ENCODE data around the gene CNFN. TPM values are rescaled to one million over a fixed set of nuclear protein-coding genes. Genes with fewer than 3 reads are reported as not detected.
A peak's percentile ranks its signal among the peaks of the same experiment; 100 is the strongest.

Gene CNFN
- total and polyA plus RNA-seq, 8 donors: 2.0 to 395 (median 5.1) TPM; not detected in 4

DNA sequence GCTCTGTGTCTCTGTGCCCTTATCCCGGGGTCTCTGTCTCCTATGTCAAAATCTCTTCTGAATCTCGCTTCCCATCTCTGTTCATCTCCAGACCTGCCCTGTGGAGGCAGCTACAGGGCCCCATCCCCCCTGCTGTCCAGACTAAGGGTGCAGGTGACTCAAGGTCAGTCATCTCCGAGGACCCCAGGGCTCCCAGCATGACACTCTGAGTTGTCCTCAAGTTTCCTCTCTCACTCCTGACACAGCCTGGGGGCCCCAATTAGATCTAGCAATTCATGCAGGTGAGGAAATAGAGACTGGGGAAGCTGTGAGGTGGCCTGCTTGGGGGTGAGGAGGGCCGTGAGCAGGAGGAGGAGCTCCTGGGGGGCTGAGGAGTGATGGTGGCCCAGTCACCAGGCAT is 2.1 kb upstream of the CNFN start:
- Histone ChIP-seq H3K36me3 (no peaks in the 10 kb centered on the region), H3K27me3 (peaks cover 6 to 46% (median 40%) of the 10 kb centered on the region in 3 donors), H3K4me1 (peaks cover 3 to 14% (median 8%) of the 10 kb centered on the region in 4 donors), H3K27ac (no peak overlapping the region), H3K4me3 (no peak overlapping the region), H3K9me3 (no peaks in the 10 kb centered on the region)
- TF ChIP-seq EP300 (IDR thresholded peaks at IDR 0.05) (no peak), POLR2A (IDR thresholded peaks at IDR 0.05) (no peak), POLR2AphosphoS5 (IDR thresholded peaks at IDR 0.05) (no peak)
- TF ChIP-seq, protein P1, sequence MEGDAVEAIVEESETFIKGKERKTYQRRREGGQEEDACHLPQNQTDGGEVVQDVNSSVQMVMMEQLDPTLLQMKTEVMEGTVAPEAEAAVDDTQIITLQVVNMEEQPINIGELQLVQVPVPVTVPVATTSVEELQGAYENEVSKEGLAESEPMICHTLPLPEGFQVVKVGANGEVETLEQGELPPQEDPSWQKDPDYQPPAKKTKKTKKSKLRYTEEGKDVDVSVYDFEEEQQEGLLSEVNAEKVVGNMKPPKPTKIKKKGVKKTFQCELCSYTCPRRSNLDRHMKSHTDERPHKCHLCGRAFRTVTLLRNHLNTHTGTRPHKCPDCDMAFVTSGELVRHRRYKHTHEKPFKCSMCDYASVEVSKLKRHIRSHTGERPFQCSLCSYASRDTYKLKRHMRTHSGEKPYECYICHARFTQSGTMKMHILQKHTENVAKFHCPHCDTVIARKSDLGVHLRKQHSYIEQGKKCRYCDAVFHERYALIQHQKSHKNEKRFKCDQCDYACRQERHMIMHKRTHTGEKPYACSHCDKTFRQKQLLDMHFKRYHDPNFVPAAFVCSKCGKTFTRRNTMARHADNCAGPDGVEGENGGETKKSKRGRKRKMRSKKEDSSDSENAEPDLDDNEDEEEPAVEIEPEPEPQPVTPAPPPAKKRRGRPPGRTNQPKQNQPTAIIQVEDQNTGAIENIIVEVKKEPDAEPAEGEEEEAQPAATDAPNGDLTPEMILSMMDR (IDR thresholded peaks at IDR 0.05): no peak
- intact Hi-C loops (cut with DNase I; ENCODE audit: low total_unique reads): no loop called here
- DNase-seq: no peak
- WGBS, 5 donors: 61 to 76% (median 63%) methylated on average over 4 of the region's 4 CpGs

DNA sequence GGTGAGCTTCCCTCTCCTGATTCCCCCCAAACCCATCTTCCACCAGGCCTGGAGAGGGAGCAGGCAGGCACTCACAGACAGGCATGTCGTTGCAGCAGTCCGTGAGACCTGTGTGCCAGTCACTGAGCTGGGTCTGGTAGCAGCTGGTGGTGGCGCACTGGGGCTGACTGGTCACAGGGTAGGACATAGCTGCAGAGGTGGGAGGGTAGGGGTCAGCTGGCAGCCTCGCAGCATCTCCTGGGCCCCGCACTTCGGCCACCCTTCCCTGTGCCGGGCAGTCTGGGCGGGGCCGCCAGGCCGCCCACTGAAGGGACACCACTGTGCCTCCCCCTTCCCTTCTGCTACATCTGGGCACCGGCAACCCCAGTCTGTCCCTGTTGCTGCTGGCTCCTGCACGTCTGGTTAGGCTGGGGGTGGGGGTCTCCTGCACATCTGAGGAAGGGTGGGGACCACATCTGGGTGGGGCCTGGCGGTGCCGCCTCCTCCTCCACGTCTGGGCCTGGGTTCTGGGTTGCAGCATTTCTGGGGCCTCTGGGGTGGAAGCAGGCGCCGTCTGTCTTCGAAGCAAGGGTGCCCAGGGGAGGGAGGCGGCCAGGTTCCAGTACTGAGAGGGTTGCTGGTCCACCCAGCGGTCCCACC is 1.1 kb downstream of the CNFN start:
- Histone ChIP-seq H3K4me1 (peaks cover 8 to 14% (median 11%) of the 10 kb centered on the region in 4 donors), H3K4me3 (no peak overlapping the region), H3K27ac (no peak overlapping the region), H3K36me3 (no peaks in the 10 kb centered on the region), H3K9me3 (no peaks in the 10 kb centered on the region), H3K27me3 (peaks cover 6 to 74% (median 44%) of the 10 kb centered on the region in 3 donors)
- DNase-seq: no peak
- TF ChIP-seq EP300 (IDR thresholded peaks at IDR 0.05) (no peak), POLR2A (IDR thresholded peaks at IDR 0.05) (no peak), POLR2AphosphoS5 (IDR thresholded peaks at IDR 0.05) (no peak)
- TF ChIP-seq, protein P1 (IDR thresholded peaks at IDR 0.05): no peak
- WGBS, 5 donors: 73 to 89% (median 75%) methylated on average over 10 to 20 of the region's 20 CpGs
- intact Hi-C loops (cut with DNase I; ENCODE audit: low total_unique reads): no loop called here

DNA sequence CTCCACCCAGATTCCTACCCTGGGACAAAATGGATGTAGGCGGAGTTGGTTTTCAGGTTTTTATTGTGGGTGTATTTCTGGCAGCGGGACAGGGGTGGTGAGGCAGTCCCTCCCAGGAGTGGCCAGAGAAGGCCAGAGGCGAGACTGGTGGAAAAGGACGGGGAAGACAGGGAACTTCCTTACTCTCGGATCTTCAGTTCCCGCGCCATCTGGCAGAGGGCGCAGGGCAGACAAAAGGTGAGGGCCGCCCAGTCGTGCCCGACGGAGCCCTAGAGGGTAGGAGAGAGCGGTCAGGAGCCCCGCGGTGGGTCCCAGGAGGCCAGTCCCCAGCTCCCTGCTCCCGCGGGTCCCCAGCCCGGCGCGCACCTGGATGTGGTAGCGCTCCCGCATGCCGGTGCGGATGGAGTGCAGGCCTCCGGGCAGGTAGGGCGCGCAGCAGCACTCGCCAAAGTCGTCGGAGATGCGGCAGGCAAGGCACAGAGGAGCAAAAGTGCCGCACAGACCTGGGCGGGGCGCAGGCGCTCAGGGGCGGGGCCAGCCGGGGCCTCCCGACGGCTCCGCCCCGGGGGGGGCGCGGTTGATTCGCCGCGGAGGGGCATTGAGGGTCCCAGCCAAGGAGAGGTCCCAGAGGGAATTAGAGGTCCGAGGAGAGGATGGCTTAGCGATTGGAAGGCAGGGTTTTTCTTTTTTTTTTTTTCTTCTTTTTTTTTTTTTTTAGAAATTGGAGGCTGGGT is 3.0 kb downstream of the CNFN start:
- DNase-seq: peak; percentile 55 to 71
- TF ChIP-seq EP300 (IDR thresholded peaks at IDR 0.05): no peak
- TF ChIP-seq, protein P1 (IDR thresholded peaks at IDR 0.05): peak in 4 of 7 experiments; percentile 14 to 19 (median 16)

DNA sequence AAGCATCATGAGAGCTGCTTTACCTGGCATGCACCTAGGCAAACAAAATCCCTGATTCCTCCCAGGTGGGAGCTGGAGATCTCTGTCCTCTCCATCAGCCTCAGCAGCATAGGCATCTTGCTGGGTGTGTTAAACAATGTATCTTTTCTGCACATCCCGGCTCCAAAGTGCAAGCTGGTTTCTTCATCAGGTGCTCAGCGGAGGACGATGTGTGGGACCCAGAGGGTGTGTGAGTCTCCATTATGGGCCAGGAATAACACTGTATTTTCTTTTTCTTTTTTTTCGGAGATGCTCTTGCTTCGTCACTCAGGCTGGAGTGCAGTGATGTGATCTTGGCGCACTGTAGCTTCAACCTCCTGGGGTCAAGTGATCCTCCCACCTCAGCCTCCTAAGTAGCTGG is 9.9 kb downstream of the CNFN start:
- DNase-seq: no peak

More for the DNA sequence above, 3.0 kb downstream of the CNFN start:
- H3K4me1 ChIP-seq: peaks cover 8 to 14% (median 11%) of the 10 kb centered on the region in 4 donors
- H3K27me3 ChIP-seq: peaks cover 6 to 91% (median 54%) of the 10 kb centered on the region in 3 donors
- H3K27ac ChIP-seq: peak overlapping the region in 4 of 5 donors; percentile 5 to 56 (median 20)
- H3K36me3 ChIP-seq: no peaks in the 10 kb centered on the region
- no peaks in the 10 kb centered on the region for H3K9me3 ChIP-seq
- peak overlapping the region; percentile 35 to 48 (median 40) for H3K4me3 ChIP-seq
- WGBS, 5 donors: 1 to 3% (median 1%) methylated on average over 30 to 48 of the region's 48 CpGs
- intact Hi-C loops (cut with DNase I; ENCODE audit: low total_unique reads): no loop called here

More for the DNA sequence above, 9.9 kb downstream of the CNFN start:
- H3K4me3 ChIP-seq: no peak overlapping the region
- intact Hi-C loops (cut with DNase I; ENCODE audit: low total_unique reads): no loop called here
- peaks cover 7 to 17% (median 16%) of the 10 kb centered on the region in 4 donors for H3K36me3 ChIP-seq
- no peak overlapping the region for H3K27ac ChIP-seq
- 73 to 87% (median 85%) methylated on average over 6 of the region's 6 CpGs for WGBS, 5 donors
- no peaks in the 10 kb centered on the region for H3K4me1 ChIP-seq
- H3K27me3 ChIP-seq: peaks cover 0 to 40% (median 14%) of the 10 kb centered on the region in 3 donors
- TF ChIP-seq POLR2A (IDR thresholded peaks at IDR 0.05) (no peak), POLR2AphosphoS5 (IDR thresholded peaks at IDR 0.05) (no peak), EP300 (IDR thresholded peaks at IDR 0.05) (no peak)
- TF ChIP-seq, protein P1 (IDR thresholded peaks at IDR 0.05): no peak
- H3K9me3 ChIP-seq: no peaks in the 10 kb centered on the region

All from stomach (tissue), 9 donors.